RWPE2 (cell line): ENCODE measurements around the gene WWOX.

Experiments
- ATAC-seq: fragments of 200-7000 bp; cut with Tn5 transposase; 3 replicates; pipeline ENCODE4 v1.9.1; 2021; ENCODE audit warnings: low read depth
- DNase-seq: peaks from one replicate; pipeline ENCODE4 v3.0.0-alpha.2; 2020; ENCODE audit warnings: low spot score
- H3K27ac ChIP-seq: fragments of 450-650 bp; 2 replicates; pipeline ENCODE4 v1.5.1; 2017; ENCODE audit warnings: mild to moderate bottlenecking; ENCODE audit not compliant: poor library complexity, severe bottlenecking
- H3K27me3 ChIP-seq: fragments of 250-450 bp; sonication (Bioruptor Pico); 2 replicates; pipeline ENCODE4 v1.5.1; 2021; ENCODE audit warnings: mild to moderate bottlenecking, moderate library complexity; ENCODE audit not compliant: insufficient read depth, poor library complexity, severe bottlenecking
- H3K36me3 ChIP-seq: fragments of 250-450 bp; sonication (Bioruptor Pico); 2 replicates; pipeline ENCODE4 v1.5.1; 2020; ENCODE audit warnings: low read depth, mild to moderate bottlenecking, moderate library complexity
- H3K4me1 ChIP-seq: fragments of 250-450 bp; sonication (Bioruptor Pico); 2 replicates; pipeline ENCODE4 v1.5.1; 2021; ENCODE audit warnings: mild to moderate bottlenecking, moderate library complexity; ENCODE audit not compliant: insufficient read depth, poor library complexity, severe bottlenecking
- H3K4me3 ChIP-seq: fragments of 250-450 bp; sonication (Bioruptor Pico); 2 replicates; pipeline ENCODE4 v1.5.1; 2021; ENCODE audit warnings: mild to moderate bottlenecking, moderate library complexity; ENCODE audit not compliant: severe bottlenecking
- H3K9me3 ChIP-seq: fragments of 250-450 bp; sonication (Bioruptor Pico); 2 replicates; pipeline ENCODE4 v1.5.1; 2021; ENCODE audit warnings: mild to moderate bottlenecking, moderate library complexity; ENCODE audit not compliant: severe bottlenecking
- CTCF ChIP-seq: fragments of 450-650 bp; IDR thresholded peaks from one replicate; pipeline ENCODE4 v1.5.1; 2017; ENCODE audit warnings: mild to moderate bottlenecking, moderate library complexity; ENCODE audit not compliant: poor library complexity, severe bottlenecking

The WWOX gene

GRCh38 chr16:78307824-78308528 is 208.5 kb downstream of the WWOX start:
- no peaks in the 10 kb centered on the region for H3K4me1 ChIP-seq
- no peak overlapping the region for H3K4me3 ChIP-seq
- no peak overlapping the region for H3K27ac ChIP-seq

DNA sequence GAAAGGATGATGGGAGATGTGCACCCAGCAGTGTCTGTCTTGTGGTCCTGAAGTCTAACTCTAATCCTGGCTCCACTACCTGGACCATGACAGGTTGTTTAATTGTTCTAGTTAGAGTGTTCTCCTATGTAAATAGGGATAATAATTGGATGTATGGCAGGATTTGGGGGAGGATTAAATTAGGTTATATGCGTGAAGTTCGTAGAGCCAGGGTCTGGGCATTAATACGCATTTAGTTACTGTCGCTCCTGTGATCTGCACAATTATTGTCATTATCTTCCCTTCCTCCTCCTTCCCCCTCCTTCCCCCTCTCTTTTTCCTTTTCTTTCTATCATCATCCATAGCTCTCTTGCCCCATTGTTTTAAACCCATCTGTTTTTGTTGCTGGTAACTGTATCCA is 210.3 kb downstream of the WWOX start:
- Histone ChIP-seq H3K36me3 (no peaks in the 10 kb centered on the region), H3K4me3 (no peak overlapping the region), H3K27me3 (no peaks in the 10 kb centered on the region), H3K27ac (no peak overlapping the region), H3K9me3 (no peaks in the 10 kb centered on the region), H3K4me1 (no peaks in the 10 kb centered on the region)
- no peak for DNase-seq
- no peak for ATAC-seq
- no peak for TF ChIP-seq CTCF

More at GRCh38 chr16:78307824-78308528, 208.5 kb downstream of the WWOX start:
- Histone ChIP-seq H3K36me3 (no peaks in the 10 kb centered on the region), H3K27me3 (no peaks in the 10 kb centered on the region), H3K9me3 (no peaks in the 10 kb centered on the region)
- ATAC-seq (no peak), DNase-seq (no peak)
- TF ChIP-seq CTCF, result no peak

- Histone ChIP-seq H3K27me3 (no peaks in the 10 kb centered on the region), H3K9me3 (no peaks in the 10 kb centered on the region), H3K4me1 (no peaks in the 10 kb centered on the region), H3K4me3 (no peak overlapping the region), H3K27ac (no peak overlapping the region), H3K36me3 (no peaks in the 10 kb centered on the region)
- TF ChIP-seq CTCF, result no peak
- ATAC-seq (no peak), DNase-seq (no peak)
These were observed 210.7 kb downstream of the WWOX start for GRCh38 chr16:78310196-78310595.

GRCh38 chr16:78310990-78311561 is 211.6 kb downstream of the WWOX start:
- no peak for DNase-seq
- TF ChIP-seq CTCF, result no peak
- no peaks in the 10 kb centered on the region for H3K27me3 ChIP-seq
- H3K4me3 ChIP-seq, result no peak overlapping the region
- no peak for ATAC-seq
- H3K9me3 ChIP-seq, result no peaks in the 10 kb centered on the region
- no peaks in the 10 kb centered on the region for H3K36me3 ChIP-seq
- H3K27ac ChIP-seq, result no peak overlapping the region
- no peaks in the 10 kb centered on the region for H3K4me1 ChIP-seq

DNA sequence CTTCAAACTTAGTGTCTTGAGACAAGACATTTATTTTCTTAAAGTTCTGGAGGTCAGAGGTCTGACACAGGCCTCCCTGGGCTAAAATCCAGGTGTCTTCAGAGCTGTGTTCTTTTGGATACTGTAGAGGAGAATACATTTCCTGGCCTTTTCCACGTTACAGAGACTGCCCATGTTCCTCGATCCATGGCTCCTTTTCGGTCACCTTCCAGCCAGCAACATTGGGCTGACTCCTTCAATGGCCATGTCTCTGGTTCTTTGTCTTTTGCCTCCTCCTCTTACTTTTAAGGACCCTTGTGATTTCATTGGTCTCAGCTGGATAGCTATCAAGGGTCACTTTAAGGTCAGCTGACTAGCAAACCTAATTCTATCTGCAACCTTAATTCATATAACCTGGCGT is 212.4 kb downstream of the WWOX start:
- Histone ChIP-seq H3K36me3 (no peaks in the 10 kb centered on the region), H3K4me1 (no peaks in the 10 kb centered on the region), H3K4me3 (no peak overlapping the region), H3K27me3 (no peaks in the 10 kb centered on the region), H3K9me3 (no peaks in the 10 kb centered on the region), H3K27ac (no peak overlapping the region)
- ATAC-seq, result no peak
- DNase-seq, result no peak
- TF ChIP-seq CTCF, result no peak
